ENCODE measurements around the gene RBM4. TPM values are rescaled to one million over a fixed set of nuclear protein-coding genes. Genes with fewer than 3 reads are reported as not detected.

RBM4 gene
- total RNA-seq, 1 experiment from 2014 or later: 272 TPM

DNA sequence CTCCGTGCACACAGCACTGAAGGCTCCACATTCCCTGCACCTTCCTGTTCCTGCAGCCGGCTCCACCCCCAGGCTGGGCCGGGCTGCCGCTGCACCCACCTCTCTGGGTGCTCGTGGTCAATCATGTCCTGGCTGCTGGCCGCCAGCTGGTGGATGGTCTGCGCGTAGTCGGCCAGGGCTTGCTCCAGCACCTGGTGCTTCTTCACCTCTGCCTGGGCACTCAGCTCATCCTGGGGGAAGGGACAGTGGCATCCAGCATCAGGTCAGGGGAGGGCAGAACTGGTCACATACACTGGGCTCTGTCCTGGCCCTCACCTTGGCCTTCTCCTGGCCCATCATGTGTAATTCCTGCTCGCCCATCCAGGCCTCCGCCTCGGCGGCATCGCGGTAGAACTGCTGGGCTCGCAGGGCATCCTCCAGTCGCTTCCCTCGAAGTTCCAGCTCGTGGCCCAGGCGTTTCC lies 54.4 kb downstream of the RBM4 start:
- no CpG with 5 or more reads among the region's 20 CpGs for WGBS (ENCODE audit: extremely low coverage, insufficient read length, low lambda C conversion rate)
- Histone ChIP-seq H3K4me1 (ENCODE audit: insufficient read depth, low read length) (no peaks in the 10 kb centered on the region), H2BK5ac (ENCODE audit: insufficient read length, low read length) (no peak overlapping the region), H3K9me3 (ENCODE audit: control insufficient read depth, low read depth, low read length) (no peaks in the 10 kb centered on the region), H3T11ph (ENCODE audit: low read length) (no peak overlapping the region), H4K91ac (ENCODE audit: insufficient read length, low read depth, low read length) (no peak overlapping the region), H3K27ac (ENCODE audit: insufficient read length, low read depth, low read length) (no peak overlapping the region), H3K79me1 (ENCODE audit: insufficient read depth, low read depth, low read length, poor library complexity, severe bottlenecking) (no peaks in the 10 kb centered on the region), H3K14ac (ENCODE audit: insufficient read depth, low read length) (no peak overlapping the region), H2AFZ (ENCODE audit: low read length) (no peak overlapping the region), H2AK5ac (ENCODE audit: insufficient read length, low read length) (no peak overlapping the region), H2BK120ac (ENCODE audit: low read depth, low read length, poor library complexity, severe bottlenecking) (no peak overlapping the region), H2BK12ac (ENCODE audit: insufficient read length, low read depth, low read length) (no peak overlapping the region), H3K27me3 (ENCODE audit: insufficient read depth, low read length) (no peaks in the 10 kb centered on the region), H2BK20ac (ENCODE audit: low read depth, low read length, poor library complexity, severe bottlenecking) (no peak overlapping the region), H3K4me2 (ENCODE audit: insufficient read depth, insufficient read length, low read length) (no peak overlapping the region), H2BK15ac (ENCODE audit: low read depth, low read length) (no peak overlapping the region), H3K18ac (ENCODE audit: insufficient read length, low read depth, low read length) (no peak overlapping the region), H3K4ac (ENCODE audit: low read depth, low read length) (no peak overlapping the region), H3K23me2 (ENCODE audit: insufficient read length, low read depth, low read length, poor library complexity, severe bottlenecking) (no peaks in the 10 kb centered on the region), H3K56ac (ENCODE audit: insufficient read length, low read depth, low read length) (no peak overlapping the region), H3K79me2 (ENCODE audit: insufficient read depth, low read length) (no peaks in the 10 kb centered on the region), H3K9ac (ENCODE audit: extremely low read depth, insufficient read length, low read length) (no peak overlapping the region), H4K8ac (replicated peaks; ENCODE audit: insufficient read length, low read depth, low read length) (no peak overlapping the region), H3K23ac (ENCODE audit: insufficient read length, low read depth, low read length) (no peak overlapping the region), H4K20me1 (ENCODE audit: control insufficient read depth, insufficient read depth, insufficient read length) (no peaks in the 10 kb centered on the region), H4K5ac (ENCODE audit: insufficient read length, low read depth, low read length) (no peak overlapping the region)
- Mint-ChIP-seq H3K27me3 (ENCODE audit: low read depth) (no peaks in the 10 kb centered on the region), H3K4me3 (no peak overlapping the region), H3K27ac (no peak overlapping the region), H3K36me3 (ENCODE audit: insufficient read depth in 1 of 3, low read depth in 3 of 3) (peaks cover 14 to 92% (median 91%) of the 10 kb centered on the region in 3 experiments), H3K9me3 (no peaks in the 10 kb centered on the region; a peak in 1 of 5 replicates), H3K4me1 (peaks cover 5 to 8% of the 10 kb centered on the region in 2 experiments; a peak in 1 of 4 replicates)
- no peak for DNase-seq
- TF ChIP-seq, protein P1, sequence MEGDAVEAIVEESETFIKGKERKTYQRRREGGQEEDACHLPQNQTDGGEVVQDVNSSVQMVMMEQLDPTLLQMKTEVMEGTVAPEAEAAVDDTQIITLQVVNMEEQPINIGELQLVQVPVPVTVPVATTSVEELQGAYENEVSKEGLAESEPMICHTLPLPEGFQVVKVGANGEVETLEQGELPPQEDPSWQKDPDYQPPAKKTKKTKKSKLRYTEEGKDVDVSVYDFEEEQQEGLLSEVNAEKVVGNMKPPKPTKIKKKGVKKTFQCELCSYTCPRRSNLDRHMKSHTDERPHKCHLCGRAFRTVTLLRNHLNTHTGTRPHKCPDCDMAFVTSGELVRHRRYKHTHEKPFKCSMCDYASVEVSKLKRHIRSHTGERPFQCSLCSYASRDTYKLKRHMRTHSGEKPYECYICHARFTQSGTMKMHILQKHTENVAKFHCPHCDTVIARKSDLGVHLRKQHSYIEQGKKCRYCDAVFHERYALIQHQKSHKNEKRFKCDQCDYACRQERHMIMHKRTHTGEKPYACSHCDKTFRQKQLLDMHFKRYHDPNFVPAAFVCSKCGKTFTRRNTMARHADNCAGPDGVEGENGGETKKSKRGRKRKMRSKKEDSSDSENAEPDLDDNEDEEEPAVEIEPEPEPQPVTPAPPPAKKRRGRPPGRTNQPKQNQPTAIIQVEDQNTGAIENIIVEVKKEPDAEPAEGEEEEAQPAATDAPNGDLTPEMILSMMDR (conservative IDR thresholded peaks at IDR 0.05): no peak
